IgD-negative memory B cell (primary cell): ENCODE measurements around the gene PIP4K2A. TPM values are rescaled to one million over a fixed set of nuclear protein-coding genes. Genes with fewer than 3 reads are reported as not detected.

Source experiments
- H3K27ac Mint-ChIP-seq, 3 donors: one replicate each; pipeline ENCODE4 v1.8.0; 2020 to 2022; ENCODE audit warnings: mild to moderate bottlenecking in 3 of 3, mixed read lengths in 3 of 3, moderate library complexity in 1 of 3
- H3K27me3 Mint-ChIP-seq: one replicate; pipeline ENCODE4 v1.8.0; 2021; ENCODE audit warnings: mixed read lengths
- H3K36me3 Mint-ChIP-seq: one replicate; pipeline ENCODE4 v1.8.0; 2020; ENCODE audit warnings: mild to moderate bottlenecking, mixed read lengths
- H3K4me1 Mint-ChIP-seq, 3 donors: one replicate each; pipeline ENCODE4 v1.8.0; 2020 to 2022; ENCODE audit warnings: mixed read lengths in 3 of 3, mild to moderate bottlenecking in 1 of 3
- H3K4me3 Mint-ChIP-seq, 4 donors: one replicate each; pipeline ENCODE4 v1.8.0; 2020 to 2022; ENCODE audit warnings: mild to moderate bottlenecking in 4 of 4, mixed read lengths in 4 of 4, moderate library complexity in 3 of 4
- H3K9me3 Mint-ChIP-seq, 3 donors: one replicate each; pipeline ENCODE4 v1.8.0; 2020 to 2021; ENCODE audit warnings: mixed read lengths in 3 of 3, mild to moderate bottlenecking in 1 of 3
- polyA plus RNA-seq: library from polyadenylated mRNA; unstranded; fragments of 300-500 nt; fragmentation: Illumina TruSeq; gene quantifications from one replicate; pipeline ENCODE4 v1.2.3, GENCODE V29; 2021

The PIP4K2A gene
- polyA plus RNA-seq, 1 donor from 2014 or later = 43.2 TPM

GRCh38 chr10:22570234-22570633 is 144.1 kb downstream of the PIP4K2A start:
- H3K4me1 Mint-ChIP-seq = peaks cover 5 to 16% (median 11%) of the 10 kb centered on the region in 3 donors
- H3K27ac Mint-ChIP-seq = peak overlapping the region in 2 of 3 donors; percentile 8 to 79
- no peaks in the 10 kb centered on the region for H3K36me3 Mint-ChIP-seq
- no peak overlapping the region for H3K4me3 Mint-ChIP-seq
- H3K9me3 Mint-ChIP-seq = no peaks in the 10 kb centered on the region
- no peaks in the 10 kb centered on the region for H3K27me3 Mint-ChIP-seq

- Mint-ChIP-seq H3K4me3 (no peak overlapping the region), H3K9me3 (no peaks in the 10 kb centered on the region), H3K27me3 (no peaks in the 10 kb centered on the region), H3K4me1 (peaks cover 8 to 14% (median 10%) of the 10 kb centered on the region in 3 donors), H3K36me3 (peaks cover 4% of the 10 kb centered on the region), H3K27ac (no peak overlapping the region)
These were observed 145.4 kb downstream of the PIP4K2A start for GRCh38 chr10:22568928-22569327.

GRCh38 chr10:22564060-22564459 is 150.3 kb downstream of the PIP4K2A start:
- Mint-ChIP-seq H3K36me3 (peaks cover 12% of the 10 kb centered on the region), H3K4me1 (peaks cover 6 to 10% (median 7%) of the 10 kb centered on the region in 3 donors), H3K27ac (peak overlapping the region in 1 of 3 donors; percentile 69), H3K9me3 (no peaks in the 10 kb centered on the region), H3K4me3 (no peak overlapping the region), H3K27me3 (no peaks in the 10 kb centered on the region)

- no peaks in the 10 kb centered on the region for H3K9me3 Mint-ChIP-seq
- peaks cover 12% of the 10 kb centered on the region for H3K36me3 Mint-ChIP-seq
- H3K4me3 Mint-ChIP-seq = no peak overlapping the region
- no peaks in the 10 kb centered on the region for H3K27me3 Mint-ChIP-seq
- peak overlapping the region in 1 of 3 donors; percentile 64 for H3K27ac Mint-ChIP-seq
- peaks cover 6 to 10% (median 7%) of the 10 kb centered on the region in 3 donors for H3K4me1 Mint-ChIP-seq
These were observed 152.5 kb downstream of the PIP4K2A start for GRCh38 chr10:22561909-22562308.

- no peaks in the 10 kb centered on the region for H3K9me3 Mint-ChIP-seq
- peaks cover 4 to 10% (median 4%) of the 10 kb centered on the region in 3 donors for H3K4me1 Mint-ChIP-seq
- no peak overlapping the region for H3K4me3 Mint-ChIP-seq
- H3K36me3 Mint-ChIP-seq = peaks cover 12% of the 10 kb centered on the region
- H3K27ac Mint-ChIP-seq = no peak overlapping the region
- no peaks in the 10 kb centered on the region for H3K27me3 Mint-ChIP-seq
These were observed 153.5 kb downstream of the PIP4K2A start for GRCh38 chr10:22560913-22561239.

- Mint-ChIP-seq H3K4me3 (no peak overlapping the region), H3K27ac (no peak overlapping the region), H3K27me3 (no peaks in the 10 kb centered on the region)
These were observed 154.1 kb downstream of the PIP4K2A start for GRCh38 chr10:22560096-22560912.

GRCh38 chr10:22557321-22557720 is 157.1 kb downstream of the PIP4K2A start:
- no peak overlapping the region for H3K4me3 Mint-ChIP-seq
- no peak overlapping the region for H3K27ac Mint-ChIP-seq
- no peaks in the 10 kb centered on the region for H3K9me3 Mint-ChIP-seq
- peaks cover 0 to 4% (median 1%) of the 10 kb centered on the region in 3 donors for H3K4me1 Mint-ChIP-seq
- H3K36me3 Mint-ChIP-seq = peaks cover 3% of the 10 kb centered on the region
- no peaks in the 10 kb centered on the region for H3K27me3 Mint-ChIP-seq

More at GRCh38 chr10:22560096-22560912, 154.1 kb downstream of the PIP4K2A start:
- Mint-ChIP-seq H3K9me3 (no peaks in the 10 kb centered on the region), H3K4me1 (peaks cover 4 to 10% (median 4%) of the 10 kb centered on the region in 3 donors), H3K36me3 (peaks cover 12% of the 10 kb centered on the region)

- Mint-ChIP-seq H3K27ac (no peak overlapping the region), H3K36me3 (peaks cover 3% of the 10 kb centered on the region), H3K27me3 (no peaks in the 10 kb centered on the region)
These were observed 157.6 kb downstream of the PIP4K2A start for GRCh38 chr10:22556774-22557173.

GRCh38 chr10:22554461-22555182 is 159.8 kb downstream of the PIP4K2A start:
- Mint-ChIP-seq H3K27me3 (no peaks in the 10 kb centered on the region), H3K4me3 (no peak overlapping the region), H3K27ac (peak overlapping the region in 1 of 3 donors; percentile 10), H3K36me3 (peaks cover 1% of the 10 kb centered on the region), H3K4me1 (peaks cover 0 to 6% (median 4%) of the 10 kb centered on the region in 3 donors), H3K9me3 (no peaks in the 10 kb centered on the region)

More at GRCh38 chr10:22556774-22557173, 157.6 kb downstream of the PIP4K2A start:
- H3K4me3 Mint-ChIP-seq = no peak overlapping the region
- H3K4me1 Mint-ChIP-seq = peaks cover 0 to 6% (median 3%) of the 10 kb centered on the region in 3 donors
- no peaks in the 10 kb centered on the region for H3K9me3 Mint-ChIP-seq

GRCh38 chr10:22553452-22553995 is 160.9 kb downstream of the PIP4K2A start:
- Mint-ChIP-seq H3K9me3 (no peaks in the 10 kb centered on the region), H3K4me3 (no peak overlapping the region), H3K4me1 (peaks cover 0 to 6% (median 4%) of the 10 kb centered on the region in 3 donors), H3K27ac (no peak overlapping the region), H3K27me3 (no peaks in the 10 kb centered on the region), H3K36me3 (no peaks in the 10 kb centered on the region)

GRCh38 chr10:22552888-22553378 is 161.4 kb downstream of the PIP4K2A start:
- H3K9me3 Mint-ChIP-seq = no peaks in the 10 kb centered on the region
- no peak overlapping the region for H3K27ac Mint-ChIP-seq
- peaks cover 2% of the 10 kb centered on the region for H3K36me3 Mint-ChIP-seq
- no peaks in the 10 kb centered on the region for H3K27me3 Mint-ChIP-seq
- no peak overlapping the region for H3K4me3 Mint-ChIP-seq
- peaks cover 0 to 6% (median 4%) of the 10 kb centered on the region in 3 donors for H3K4me1 Mint-ChIP-seq

GRCh38 chr10:22551681-22552365 is 162.6 kb downstream of the PIP4K2A start:
- Mint-ChIP-seq H3K36me3 (peaks cover 2% of the 10 kb centered on the region), H3K4me1 (peaks cover 1 to 6% (median 4%) of the 10 kb centered on the region in 3 donors), H3K27me3 (no peaks in the 10 kb centered on the region), H3K27ac (peak overlapping the region in 1 of 3 donors; percentile 0), H3K4me3 (no peak overlapping the region), H3K9me3 (no peaks in the 10 kb centered on the region)

- no peak overlapping the region for H3K27ac Mint-ChIP-seq
- H3K4me3 Mint-ChIP-seq = no peak overlapping the region
- H3K9me3 Mint-ChIP-seq = no peaks in the 10 kb centered on the region
- H3K36me3 Mint-ChIP-seq = peaks cover 2% of the 10 kb centered on the region
- H3K27me3 Mint-ChIP-seq = no peaks in the 10 kb centered on the region
- H3K4me1 Mint-ChIP-seq = peaks cover 1 to 6% (median 4%) of the 10 kb centered on the region in 3 donors
These were observed 163.6 kb downstream of the PIP4K2A start for GRCh38 chr10:22550732-22551131.

GRCh38 chr10:22548344-22548743 is 166.0 kb downstream of the PIP4K2A start:
- Mint-ChIP-seq H3K4me3 (no peak overlapping the region), H3K36me3 (peaks cover 2% of the 10 kb centered on the region), H3K4me1 (peaks cover 1 to 6% (median 4%) of the 10 kb centered on the region in 3 donors), H3K27ac (no peak overlapping the region), H3K9me3 (no peaks in the 10 kb centered on the region), H3K27me3 (no peaks in the 10 kb centered on the region)
